Activated CD8-positive, alpha-beta memory T cell treated with anti-CD3 and anti-CD28 coated beads for 1 hour (primary cell): Measurements from ENCODE around the gene AZI2.

ENCODE experiments used
- DNase-seq, 2 donors: peaks; one replicate each; pipeline ENCODE4 v3.0.0-alpha.2; 2020; ENCODE audit warnings: low read depth in 1 of 2; ENCODE audit errors: extremely low read depth in 1 of 2

AZI2 gene

GRCh38 chr3:28301688-28302087 lies 46.9 kb downstream of the AZI2 start:
- DNase-seq, result no peak

DNA sequence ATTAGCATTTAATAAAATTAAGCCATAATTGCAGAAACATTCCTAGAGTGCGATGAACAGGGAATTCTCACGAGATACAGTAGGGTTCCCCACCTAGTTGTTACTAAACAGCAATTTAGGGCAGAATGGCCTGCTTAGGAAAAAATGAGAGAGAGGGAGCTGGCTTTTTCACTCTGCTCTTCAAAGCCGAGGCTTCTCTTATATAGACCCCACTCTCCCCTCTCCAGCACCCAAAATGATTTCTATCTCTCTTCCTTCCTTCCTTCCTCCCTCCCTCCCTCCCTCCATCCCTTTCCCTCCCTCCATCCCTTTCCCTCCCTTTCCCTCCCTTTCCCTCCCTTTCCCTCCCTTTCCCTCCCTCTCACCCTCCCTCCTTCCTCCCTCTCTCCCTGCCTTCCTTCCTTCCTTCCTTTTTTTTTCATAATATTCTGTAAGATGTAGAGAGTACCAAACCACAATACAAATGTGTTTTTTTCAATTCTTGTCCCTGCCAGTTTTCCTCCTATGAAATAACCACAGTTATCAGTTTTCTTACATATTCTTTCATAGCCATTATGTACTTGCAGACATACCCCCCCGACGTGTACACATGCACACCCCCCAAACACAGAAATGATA lies 48.2 kb downstream of the AZI2 start:
- no peak for DNase-seq

- no peak for DNase-seq
Observed at GRCh38 chr3:28299705-28300104, 48.9 kb downstream of the AZI2 start.

- no peak for DNase-seq
Observed at GRCh38 chr3:28295898-28296490, 52.6 kb downstream of the AZI2 start.

- no peak for DNase-seq
Observed at GRCh38 chr3:28294667-28295413, 53.8 kb downstream of the AZI2 start.

DNA sequence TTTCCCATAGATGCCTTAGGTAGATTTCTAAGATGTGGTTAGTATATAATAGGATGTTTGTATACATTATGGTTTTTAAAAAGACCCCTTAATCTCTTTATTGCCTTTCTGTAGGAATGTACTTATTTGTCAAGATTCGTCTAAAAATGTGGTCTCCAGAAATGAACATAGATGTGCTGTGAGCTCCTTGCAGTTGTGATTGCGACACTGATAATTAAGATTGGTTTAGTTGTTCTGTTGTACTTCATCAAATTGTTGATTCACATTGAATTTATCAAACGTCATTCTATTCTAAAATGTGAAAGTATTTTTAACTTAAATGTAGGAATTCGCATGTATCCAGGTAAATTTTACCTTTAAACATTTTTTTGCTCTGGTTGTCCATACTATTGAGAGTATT lies 56.0 kb downstream of the AZI2 start:
- DNase-seq, result no peak

- DNase-seq, result no peak
Observed at GRCh38 chr3:28291577-28291976, 57.0 kb downstream of the AZI2 start.

- DNase-seq, result no peak
Observed at GRCh38 chr3:28290863-28291300, 57.7 kb downstream of the AZI2 start.

GRCh38 chr3:28287046-28287445 lies 61.6 kb downstream of the AZI2 start:
- no peak for DNase-seq

DNA sequence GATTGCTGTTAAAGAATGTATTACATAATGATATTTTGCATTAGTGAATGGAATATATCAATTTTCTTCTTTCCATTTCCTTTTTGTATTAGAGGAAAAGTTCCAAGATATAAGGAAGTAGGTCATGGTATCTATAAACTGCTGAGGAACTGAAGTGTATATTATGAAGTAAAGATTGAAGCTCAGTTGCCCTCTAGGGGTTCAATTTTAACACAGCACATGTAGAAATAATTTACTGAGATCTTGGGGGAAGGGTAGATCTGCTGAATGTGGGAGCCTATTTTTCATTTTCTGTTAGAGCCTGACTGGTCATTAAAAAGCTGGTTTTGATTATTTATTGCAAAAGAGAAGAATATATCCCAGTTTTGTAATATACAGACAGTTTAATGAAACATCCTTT lies 62.0 kb downstream of the AZI2 start:
- DNase-seq, result no peak

DNA sequence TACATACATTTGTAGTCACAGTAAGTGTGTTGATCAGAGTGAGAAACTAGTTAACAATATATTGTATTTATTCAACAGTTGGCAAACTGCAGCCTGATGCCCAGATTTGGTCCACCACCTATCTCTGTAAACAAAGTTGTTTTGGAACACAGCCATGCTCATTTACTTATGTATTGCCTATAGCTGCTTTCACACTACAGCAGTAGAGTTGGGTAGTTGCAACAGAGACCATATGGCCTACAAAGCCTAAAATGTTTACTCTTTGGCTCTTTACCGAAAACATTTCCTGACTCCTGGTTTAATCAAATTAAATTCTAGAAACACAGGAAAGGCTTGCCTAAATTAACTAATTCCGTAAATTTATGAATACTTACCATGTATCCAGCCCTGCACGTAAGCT lies 67.8 kb downstream of the AZI2 start:
- DNase-seq, result no peak

DNA sequence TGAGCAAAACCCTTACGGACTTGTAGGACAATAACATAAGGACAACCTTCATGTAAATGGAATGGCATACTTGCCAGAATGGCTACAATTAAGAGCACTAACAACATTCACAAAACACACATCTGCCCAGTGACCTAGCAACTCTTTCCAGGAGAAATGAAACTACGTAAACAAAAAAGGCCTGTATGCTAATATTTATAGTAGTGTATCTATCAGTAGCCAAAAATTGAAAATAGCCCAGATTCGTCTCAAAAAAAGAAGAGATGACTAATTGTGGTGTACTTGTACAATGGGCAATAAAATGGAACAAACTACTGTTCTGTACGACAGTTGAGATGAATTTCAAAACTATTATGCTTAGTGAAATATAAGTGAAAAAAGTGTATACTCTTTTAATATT lies 68.9 kb downstream of the AZI2 start:
- DNase-seq, result no peak

- DNase-seq, result no peak
Observed at GRCh38 chr3:28278918-28279317, 69.7 kb downstream of the AZI2 start.

- DNase-seq, result no peak
Observed at GRCh38 chr3:28273837-28274236, 74.8 kb downstream of the AZI2 start.
